ENCODE data around the gene RCAN2. TPM values are rescaled to one million over a fixed set of nuclear protein-coding genes. Genes with fewer than 3 reads are reported as not detected.

Gene RCAN2
- total RNA-seq, 1 donor from 2014 or later = 11.7 TPM

DNA sequence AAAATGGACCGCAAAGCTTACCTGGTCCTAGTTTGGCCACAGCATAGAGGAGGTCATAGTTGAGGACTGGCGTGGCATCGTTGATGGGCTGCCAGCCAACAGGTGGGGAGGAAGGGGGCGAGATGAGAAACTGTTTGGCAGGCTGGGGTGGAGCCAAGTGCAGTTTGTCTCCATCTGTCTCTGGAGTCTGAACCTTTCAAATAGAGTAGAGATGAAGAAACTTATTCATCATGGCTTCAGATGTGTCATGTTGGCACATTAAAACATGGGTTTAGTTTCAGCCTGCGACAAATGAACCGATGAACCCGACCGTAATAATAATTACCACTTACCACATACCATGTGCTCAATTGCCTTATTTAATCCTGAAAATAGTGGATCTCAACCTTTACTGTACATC is 244.5 kb downstream of the RCAN2 start:
- no peaks in the 10 kb centered on the region for H3K36me3 ChIP-seq
- intact Hi-C loops (cut with DNase I) = no loop called here
- TF ChIP-seq CTCF (IDR thresholded peaks at IDR 0.05) = no peak
- no peaks in the 10 kb centered on the region for H3K4me1 ChIP-seq
- H3K9me3 ChIP-seq = no peaks in the 10 kb centered on the region
- no peak overlapping the region for H3K4me3 ChIP-seq
- no peak overlapping the region for H3K27ac ChIP-seq
- ATAC-seq = no peak
- DNase-seq = no peak
- no peaks in the 10 kb centered on the region for H3K27me3 ChIP-seq

DNA sequence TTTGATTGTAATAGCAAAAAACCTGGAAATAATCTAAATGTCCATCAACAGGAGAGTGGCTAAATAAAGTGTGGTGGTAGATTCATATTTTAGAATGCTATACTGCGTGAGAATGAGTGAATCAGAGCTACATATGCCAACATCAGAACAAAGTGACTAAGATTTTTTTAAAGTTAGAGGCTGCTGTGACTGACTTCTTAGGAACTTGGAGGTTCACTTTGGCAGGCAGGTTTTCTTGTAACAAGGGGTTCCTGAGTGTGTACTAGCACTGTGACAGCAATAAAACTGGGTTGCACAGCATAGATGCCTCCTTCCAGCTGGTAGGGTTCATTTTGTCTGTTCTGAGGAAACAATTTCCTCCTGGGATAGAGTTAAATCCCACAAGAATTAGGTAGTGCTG is 245.2 kb downstream of the RCAN2 start:
- no peak for TF ChIP-seq CTCF (IDR thresholded peaks at IDR 0.05)
- Histone ChIP-seq H3K36me3 (no peaks in the 10 kb centered on the region), H3K4me3 (no peak overlapping the region), H3K4me1 (no peaks in the 10 kb centered on the region), H3K27ac (no peak overlapping the region), H3K27me3 (no peaks in the 10 kb centered on the region), H3K9me3 (no peaks in the 10 kb centered on the region)
- intact Hi-C loops (cut with DNase I) = no loop called here
- DNase-seq = no peak
- ATAC-seq = no peak

DNA sequence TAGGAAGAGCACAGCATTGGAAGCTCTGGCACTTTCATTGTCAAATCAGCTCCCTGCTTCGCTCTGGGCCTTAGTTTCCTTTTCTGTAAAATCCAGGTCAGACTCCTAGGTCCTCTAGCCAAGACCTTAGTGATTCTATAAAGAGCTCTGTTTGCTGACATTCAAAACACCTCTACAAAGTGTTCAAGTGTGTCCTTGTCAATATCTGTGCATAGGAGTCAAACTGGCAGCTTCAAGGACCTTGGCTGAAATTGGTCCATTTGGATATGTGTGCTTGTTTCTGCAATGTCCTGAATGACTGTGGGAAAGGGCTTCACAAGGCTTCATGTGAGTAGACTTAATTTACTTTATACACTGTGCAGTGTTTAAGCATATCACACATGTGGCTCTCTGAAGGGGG is 246.6 kb downstream of the RCAN2 start:
- Histone ChIP-seq H3K4me3 (no peak overlapping the region), H3K27ac (no peak overlapping the region), H3K4me1 (no peaks in the 10 kb centered on the region), H3K9me3 (no peaks in the 10 kb centered on the region), H3K36me3 (no peaks in the 10 kb centered on the region), H3K27me3 (no peaks in the 10 kb centered on the region)
- intact Hi-C loops (cut with DNase I) = no loop called here
- DNase-seq = no peak
- TF ChIP-seq CTCF (IDR thresholded peaks at IDR 0.05) = no peak
- no peak for ATAC-seq

- intact Hi-C loops (cut with DNase I) = no loop called here
- DNase-seq (no peak), ATAC-seq (no peak)
- no peaks in the 10 kb centered on the region for H3K36me3 ChIP-seq
- H3K4me1 ChIP-seq = no peaks in the 10 kb centered on the region
- no peaks in the 10 kb centered on the region for H3K9me3 ChIP-seq
- TF ChIP-seq CTCF (IDR thresholded peaks at IDR 0.05) = no peak
- H3K27ac ChIP-seq = no peak overlapping the region
- H3K4me3 ChIP-seq = no peak overlapping the region
- no peaks in the 10 kb centered on the region for H3K27me3 ChIP-seq
These were observed 247.5 kb downstream of the RCAN2 start for GRCh38 chr6:46243754-46244153.

GRCh38 chr6:46242921-46243320 is 248.3 kb downstream of the RCAN2 start:
- intact Hi-C loops (cut with DNase I) = no loop called here
- ATAC-seq (no peak), DNase-seq (no peak)
- Histone ChIP-seq H3K4me3 (no peak overlapping the region), H3K27ac (no peak overlapping the region), H3K4me1 (no peaks in the 10 kb centered on the region), H3K9me3 (no peaks in the 10 kb centered on the region), H3K36me3 (no peaks in the 10 kb centered on the region), H3K27me3 (no peaks in the 10 kb centered on the region)
- TF ChIP-seq CTCF (IDR thresholded peaks at IDR 0.05) = no peak

GRCh38 chr6:46240866-46241565 is 250.2 kb downstream of the RCAN2 start:
- ATAC-seq (no peak), DNase-seq (no peak)
- H3K27me3 ChIP-seq = no peaks in the 10 kb centered on the region
- no peak overlapping the region for H3K4me3 ChIP-seq
- no peak for TF ChIP-seq CTCF (IDR thresholded peaks at IDR 0.05)
- no peaks in the 10 kb centered on the region for H3K4me1 ChIP-seq
- H3K27ac ChIP-seq = no peak overlapping the region
- H3K36me3 ChIP-seq = no peaks in the 10 kb centered on the region
- no peaks in the 10 kb centered on the region for H3K9me3 ChIP-seq
- intact Hi-C loops (cut with DNase I) = no loop called here

All from upper lobe of right lung (tissue), 1 donor.